Measurements from ENCODE around the gene SYPL1.

SYPL1 gene

GRCh38 chr7:106047818-106048705, 64.0 kb downstream of the SYPL1 start:
- Histone ChIP-seq H3K4me1 (ENCODE audit: insufficient read depth, low read length) (no peaks in the 10 kb centered on the region), H3K36me3 (ENCODE audit: insufficient read depth, low read length) (no peaks in the 10 kb centered on the region), H3K4me3 (ENCODE audit: low read length) (no peak overlapping the region), H3K9me3 (ENCODE audit: low read length) (peaks cover 4% of the 10 kb centered on the region), H2AFZ (ENCODE audit: low read depth, low read length) (no peak overlapping the region), H3K27me3 (ENCODE audit: insufficient read depth, low read length) (no peaks in the 10 kb centered on the region)

- Histone ChIP-seq H3K36me3 (ENCODE audit: insufficient read depth, low read length) (no peaks in the 10 kb centered on the region), H3K27me3 (ENCODE audit: insufficient read depth, low read length) (no peaks in the 10 kb centered on the region), H3K4me1 (ENCODE audit: insufficient read depth, low read length) (peaks cover 6% of the 10 kb centered on the region), H3K9me3 (ENCODE audit: low read length) (peaks cover 4% of the 10 kb centered on the region), H3K4me3 (ENCODE audit: low read length) (no peak overlapping the region), H2AFZ (ENCODE audit: low read depth, low read length) (no peak overlapping the region)
Measured at GRCh38 chr7:106047184-106047583, 64.9 kb downstream of the SYPL1 start.

GRCh38 chr7:106045586-106045985, 66.5 kb downstream of the SYPL1 start:
- peaks cover 7% of the 10 kb centered on the region for H3K4me1 ChIP-seq (ENCODE audit: insufficient read depth, low read length)
- no peaks in the 10 kb centered on the region for H3K27me3 ChIP-seq (ENCODE audit: insufficient read depth, low read length)
- H3K4me3 ChIP-seq (ENCODE audit: low read length), result no peak overlapping the region
- no peak overlapping the region for H2AFZ ChIP-seq (ENCODE audit: low read depth, low read length)
- H3K9me3 ChIP-seq (ENCODE audit: low read length), result no peaks in the 10 kb centered on the region
- H3K36me3 ChIP-seq (ENCODE audit: insufficient read depth, low read length), result no peaks in the 10 kb centered on the region

GRCh38 chr7:106045139-106045538, 67.0 kb downstream of the SYPL1 start:
- no peaks in the 10 kb centered on the region for H3K36me3 ChIP-seq (ENCODE audit: insufficient read depth, low read length)
- H3K27me3 ChIP-seq (ENCODE audit: insufficient read depth, low read length), result no peaks in the 10 kb centered on the region
- H3K9me3 ChIP-seq (ENCODE audit: low read length), result no peaks in the 10 kb centered on the region
- H3K4me3 ChIP-seq (ENCODE audit: low read length), result no peak overlapping the region
- no peak overlapping the region for H2AFZ ChIP-seq (ENCODE audit: low read depth, low read length)
- peaks cover 7% of the 10 kb centered on the region for H3K4me1 ChIP-seq (ENCODE audit: insufficient read depth, low read length)

- Histone ChIP-seq H3K36me3 (ENCODE audit: insufficient read depth, low read length) (no peaks in the 10 kb centered on the region), H2AFZ (ENCODE audit: low read depth, low read length) (peak overlapping the region; percentile 22), H3K27me3 (ENCODE audit: insufficient read depth, low read length) (no peaks in the 10 kb centered on the region), H3K4me1 (ENCODE audit: insufficient read depth, low read length) (peaks cover 7% of the 10 kb centered on the region), H3K4me3 (ENCODE audit: low read length) (no peak overlapping the region), H3K9me3 (ENCODE audit: low read length) (no peaks in the 10 kb centered on the region)
Measured at GRCh38 chr7:106042196-106042611, 69.9 kb downstream of the SYPL1 start.

GRCh38 chr7:106041140-106041717, 70.9 kb downstream of the SYPL1 start:
- Histone ChIP-seq H3K4me1 (ENCODE audit: insufficient read depth, low read length) (peaks cover 7% of the 10 kb centered on the region), H3K9me3 (ENCODE audit: low read length) (no peaks in the 10 kb centered on the region), H3K27me3 (ENCODE audit: insufficient read depth, low read length) (no peaks in the 10 kb centered on the region), H2AFZ (ENCODE audit: low read depth, low read length) (no peak overlapping the region), H3K4me3 (ENCODE audit: low read length) (no peak overlapping the region), H3K36me3 (ENCODE audit: insufficient read depth, low read length) (no peaks in the 10 kb centered on the region)

Data from neuron (in vitro differentiated cells).